ENCODE data around the gene MEGF10. TPM values are rescaled to one million over a fixed set of nuclear protein-coding genes. Genes with fewer than 3 reads are reported as not detected.

MEGF10 gene
- polyA plus RNA-seq, 1 experiment, result not detected

DNA sequence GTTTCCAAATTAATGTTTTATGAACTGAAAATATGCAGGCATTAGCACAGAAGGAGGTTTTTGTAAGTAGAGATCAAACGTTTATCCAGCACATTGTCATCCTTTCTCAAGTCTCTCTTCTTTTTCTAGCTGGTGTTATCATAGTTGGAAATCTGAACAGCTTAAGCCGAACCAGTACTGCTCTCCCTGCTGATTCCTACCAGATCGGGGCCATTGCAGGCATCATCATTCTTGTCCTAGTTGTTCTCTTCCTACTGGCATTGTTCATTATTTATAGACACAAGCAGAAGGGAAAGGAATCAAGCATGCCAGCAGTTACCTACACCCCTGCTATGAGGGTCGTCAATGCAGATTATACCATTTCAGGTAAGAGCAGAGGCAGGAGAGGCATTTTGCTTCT, 154.7 kb downstream of the MEGF10 start:
- POLR2A ChIA-PET, result no interaction called here
- TF ChIP-seq, protein P1, sequence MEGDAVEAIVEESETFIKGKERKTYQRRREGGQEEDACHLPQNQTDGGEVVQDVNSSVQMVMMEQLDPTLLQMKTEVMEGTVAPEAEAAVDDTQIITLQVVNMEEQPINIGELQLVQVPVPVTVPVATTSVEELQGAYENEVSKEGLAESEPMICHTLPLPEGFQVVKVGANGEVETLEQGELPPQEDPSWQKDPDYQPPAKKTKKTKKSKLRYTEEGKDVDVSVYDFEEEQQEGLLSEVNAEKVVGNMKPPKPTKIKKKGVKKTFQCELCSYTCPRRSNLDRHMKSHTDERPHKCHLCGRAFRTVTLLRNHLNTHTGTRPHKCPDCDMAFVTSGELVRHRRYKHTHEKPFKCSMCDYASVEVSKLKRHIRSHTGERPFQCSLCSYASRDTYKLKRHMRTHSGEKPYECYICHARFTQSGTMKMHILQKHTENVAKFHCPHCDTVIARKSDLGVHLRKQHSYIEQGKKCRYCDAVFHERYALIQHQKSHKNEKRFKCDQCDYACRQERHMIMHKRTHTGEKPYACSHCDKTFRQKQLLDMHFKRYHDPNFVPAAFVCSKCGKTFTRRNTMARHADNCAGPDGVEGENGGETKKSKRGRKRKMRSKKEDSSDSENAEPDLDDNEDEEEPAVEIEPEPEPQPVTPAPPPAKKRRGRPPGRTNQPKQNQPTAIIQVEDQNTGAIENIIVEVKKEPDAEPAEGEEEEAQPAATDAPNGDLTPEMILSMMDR (IDR thresholded peaks at IDR 0.05; ENCODE audit: insufficient read depth, low read depth, low read length), result no peak
- CTCF ChIA-PET, result interaction anchor here (1.2 to 3.8 kb wide), 2 partner anchors 9 to 156 kb away, joined by 4 to 13 read pairs; no protein-coding TSS in a partner anchor
- no peak overlapping the region for H3K4me3 ChIP-seq (ENCODE audit: low read depth, low read length)
- DNase-seq (ENCODE audit: low read depth), result no peak
- H3K36me3 ChIP-seq (ENCODE audit: control insufficient read depth, insufficient read depth, low read length), result no peaks in the 10 kb centered on the region
- peaks cover 2% of the 10 kb centered on the region; the same call in 1 of the 2 replicates for H3K27me3 ChIP-seq (ENCODE audit: control insufficient read depth, insufficient read depth, low read length)

DNA sequence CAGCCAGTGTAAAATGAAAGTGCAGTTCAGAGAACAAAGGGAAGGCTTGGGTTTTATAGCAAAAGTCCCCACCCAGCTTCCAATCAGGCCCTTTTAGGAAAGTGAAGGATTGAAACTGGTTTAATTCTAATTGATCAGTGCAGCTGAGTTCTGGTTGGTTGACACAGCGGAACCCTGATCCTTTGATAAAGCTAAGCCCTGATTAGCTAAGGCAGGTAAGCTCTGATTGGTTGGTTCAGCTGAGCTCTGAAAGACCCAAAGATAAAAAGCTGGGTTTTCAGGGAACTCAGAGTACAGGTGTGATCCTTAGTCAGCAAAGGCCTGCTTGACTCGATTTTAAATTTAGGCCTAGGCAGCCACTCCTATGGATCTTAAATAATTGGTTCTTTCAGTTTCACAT, 156.0 kb downstream of the MEGF10 start:
- CTCF ChIA-PET, result interaction anchor here (1.2 to 1.4 kb wide), 2 partner anchors 46 to 157 kb away, joined by 3 to 4 read pairs; no protein-coding TSS in a partner anchor
- no peak for DNase-seq (ENCODE audit: low read depth)
- Histone ChIP-seq H3K27me3 (ENCODE audit: control insufficient read depth, insufficient read depth, low read length) (peaks cover 2% of the 10 kb centered on the region; the same call in 1 of the 2 replicates), H3K4me3 (ENCODE audit: low read depth, low read length) (no peak overlapping the region), H3K36me3 (ENCODE audit: control insufficient read depth, insufficient read depth, low read length) (no peaks in the 10 kb centered on the region)
- TF ChIP-seq, protein P1 (IDR thresholded peaks at IDR 0.05; ENCODE audit: insufficient read depth, low read depth, low read length), result no peak
- POLR2A ChIA-PET, result no interaction called here

DNA sequence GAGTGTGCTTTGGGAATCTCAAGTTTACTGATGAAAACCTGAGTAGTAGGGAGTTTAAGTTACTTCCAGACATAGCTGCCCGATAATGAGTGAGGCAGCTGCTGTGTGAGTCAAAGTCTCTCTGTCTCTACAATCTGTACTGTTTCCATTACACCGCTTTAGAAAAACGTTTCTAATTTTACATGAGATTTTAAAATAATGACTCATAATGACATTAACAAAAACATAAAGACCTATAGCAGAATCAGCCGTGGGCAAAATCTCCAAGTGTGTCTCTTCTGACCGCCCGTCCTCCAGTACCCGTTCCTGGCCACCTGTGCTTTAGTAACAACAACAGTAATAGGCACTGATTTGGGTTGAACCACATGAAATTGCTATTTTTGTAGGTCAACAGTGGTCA, 157.2 kb downstream of the MEGF10 start:
- H3K27me3 ChIP-seq (ENCODE audit: control insufficient read depth, insufficient read depth, low read length), result peaks cover 2% of the 10 kb centered on the region; the same call in 1 of the 2 replicates
- no peak for DNase-seq (ENCODE audit: low read depth)
- TF ChIP-seq, protein P1 (IDR thresholded peaks at IDR 0.05; ENCODE audit: insufficient read depth, low read depth, low read length), result no peak
- POLR2A ChIA-PET, result no interaction called here
- CTCF ChIA-PET, result no interaction called here
- no peaks in the 10 kb centered on the region for H3K36me3 ChIP-seq (ENCODE audit: control insufficient read depth, insufficient read depth, low read length)
- H3K4me3 ChIP-seq (ENCODE audit: low read depth, low read length), result no peak overlapping the region

DNA sequence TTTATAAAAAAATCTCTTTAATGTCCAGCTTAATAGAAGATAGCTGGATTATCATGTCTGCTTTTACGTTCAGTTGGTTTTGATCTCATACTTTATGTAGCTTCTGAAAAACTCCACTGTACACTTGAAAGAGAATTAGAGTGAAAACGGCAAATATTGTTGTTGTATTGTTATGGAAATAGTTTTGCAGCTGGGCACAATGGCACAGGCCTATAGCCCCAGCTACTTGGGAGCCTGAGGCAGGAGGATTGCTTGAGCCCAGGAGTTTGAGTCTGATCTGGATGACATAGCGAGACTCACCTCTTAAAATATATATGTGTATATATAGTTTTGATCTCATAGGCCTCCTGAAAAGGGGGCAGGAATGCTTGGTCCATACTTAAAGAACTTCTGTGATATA, 159.4 kb downstream of the MEGF10 start:
- Histone ChIP-seq H3K27me3 (ENCODE audit: control insufficient read depth, insufficient read depth, low read length) (peaks cover 2% of the 10 kb centered on the region; the same call in 1 of the 2 replicates), H3K4me3 (ENCODE audit: low read depth, low read length) (no peak overlapping the region), H3K36me3 (ENCODE audit: control insufficient read depth, insufficient read depth, low read length) (no peaks in the 10 kb centered on the region)
- ChIA-PET POLR2A (no interaction called here), CTCF (no interaction called here)
- TF ChIP-seq, protein P1 (IDR thresholded peaks at IDR 0.05; ENCODE audit: insufficient read depth, low read depth, low read length), result no peak
- DNase-seq (ENCODE audit: low read depth), result no peak

DNA sequence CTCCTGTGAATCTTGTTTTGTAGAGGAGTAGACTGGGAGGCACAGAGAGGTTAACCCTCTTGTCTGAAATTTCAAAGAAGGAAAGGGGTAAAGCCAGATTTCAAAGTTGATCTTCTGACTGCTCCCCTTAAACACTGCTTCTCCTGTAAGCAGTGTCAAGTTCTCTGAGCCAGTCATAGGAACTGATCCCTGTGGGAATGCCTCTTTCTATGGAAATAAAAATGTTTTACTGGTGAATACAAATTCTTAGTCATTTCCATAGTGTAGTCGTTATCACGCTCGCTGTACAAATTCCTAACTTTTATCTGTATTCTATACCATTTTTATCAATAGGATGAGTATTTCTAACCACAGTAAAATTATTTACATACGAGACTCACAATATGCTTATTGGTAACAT, 160.5 kb downstream of the MEGF10 start:
- no peaks in the 10 kb centered on the region for H3K27me3 ChIP-seq (ENCODE audit: control insufficient read depth, insufficient read depth, low read length)
- no peak overlapping the region for H3K4me3 ChIP-seq (ENCODE audit: low read depth, low read length)
- no peak for DNase-seq (ENCODE audit: low read depth)
- TF ChIP-seq, protein P1 (IDR thresholded peaks at IDR 0.05; ENCODE audit: insufficient read depth, low read depth, low read length), result no peak
- H3K36me3 ChIP-seq (ENCODE audit: control insufficient read depth, insufficient read depth, low read length), result no peaks in the 10 kb centered on the region
- CTCF ChIA-PET, result no interaction called here
- POLR2A ChIA-PET, result no interaction called here

Data from BJ (cell line).